ENCODE measurements around the gene DMD.

DNA sequence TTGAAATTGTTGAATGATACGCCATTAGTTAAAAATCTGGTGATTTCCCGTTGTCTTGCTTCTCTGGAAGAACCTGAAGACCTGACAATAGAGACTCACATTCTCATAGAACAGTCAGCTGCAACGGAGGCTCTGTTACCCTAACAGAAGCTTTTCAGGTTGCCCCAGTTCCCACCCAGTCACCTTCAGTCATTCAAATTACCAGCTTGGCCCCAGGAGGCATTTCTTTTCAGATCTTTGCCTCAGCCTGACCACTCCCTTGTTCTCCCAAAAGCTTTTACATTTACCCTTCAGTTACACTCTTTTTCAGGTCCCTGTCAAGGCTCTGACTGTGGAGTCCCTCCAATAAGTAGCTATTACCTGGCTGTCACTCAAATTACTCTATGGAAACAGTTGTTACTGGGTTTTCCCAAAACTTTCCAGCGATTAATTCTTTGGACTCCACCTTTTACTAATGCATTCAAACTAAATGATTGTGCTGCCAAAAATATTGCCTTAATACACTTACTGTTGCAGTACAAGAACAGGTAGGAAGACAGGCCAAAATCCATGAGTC lies 1977.3 kb downstream of the DMD start:
- TF ChIP-seq EZH2 (IDR thresholded peaks at IDR 0.05; ENCODE audit: insufficient read depth, poor library complexity, severe bottlenecking), result no peak
- no peak for TF ChIP-seq EZH2phosphoT487 (IDR thresholded peaks at IDR 0.05; ENCODE audit: insufficient read depth, low read depth)

Measured in GM23248 (cell line).